T-helper 2 cell (primary cell): ENCODE measurements around the gene PGPEP1.
"Not testable (repeated sequence)": the region's sequence is repeated elsewhere in the genome, so short reads cannot be mapped to it uniquely, and the experiment has no call there.

ENCODE experiments used
- DNase-seq, 5 experiments: peaks; one replicate each; pipeline versions ENCODE4 v3.0.0 to v3.0.0-alpha.2; 2012 to 2022

Gene PGPEP1

GRCh38 chr19:18392417-18392816, 52.0 kb downstream of the PGPEP1 start:
- no peak for DNase-seq

GRCh38 chr19:18392926-18393325, 52.5 kb downstream of the PGPEP1 start:
- no peak for DNase-seq

- DNase-seq, result no peak
Observed at GRCh38 chr19:18393836-18394235, 53.4 kb downstream of the PGPEP1 start.

GRCh38 chr19:18396471-18397241, 56.3 kb downstream of the PGPEP1 start:
- no peak for DNase-seq

GRCh38 chr19:18397242-18398202, 57.1 kb downstream of the PGPEP1 start, which contains the start of gene LRRC25:
Gene LRRC25, minus strand, starts transcription at chr19:18397622. Its CDS starts 659 bp downstream, at chr19:18396963.
- no peak for DNase-seq

GRCh38 chr19:18399008-18399407, 58.6 kb downstream of the PGPEP1 start:
- no peak for DNase-seq

GRCh38 chr19:18401580-18402112, 61.2 kb downstream of the PGPEP1 start:
- DNase-seq, result no peak

- not testable (repeated sequence) for DNase-seq
Observed at GRCh38 chr19:18402455-18403248, 62.3 kb downstream of the PGPEP1 start.

- not testable (repeated sequence) for DNase-seq
Observed at GRCh38 chr19:18405754-18406153, 65.4 kb downstream of the PGPEP1 start.

- DNase-seq, result no peak
Observed at GRCh38 chr19:18406749-18407148, 66.4 kb downstream of the PGPEP1 start.

- DNase-seq, result no peak
Observed at GRCh38 chr19:18408053-18408476, 67.7 kb downstream of the PGPEP1 start.

GRCh38 chr19:18412610-18413239, 72.3 kb downstream of the PGPEP1 start:
- no peak for DNase-seq

GRCh38 chr19:18414504-18415177, 74.2 kb downstream of the PGPEP1 start:
- no peak for DNase-seq

- DNase-seq, result no peak
Observed at GRCh38 chr19:18415178-18415867, 74.9 kb downstream of the PGPEP1 start.

GRCh38 chr19:18416778-18417249, 76.4 kb downstream of the PGPEP1 start:
- peak in 4 of 5 experiments; percentile 21 to 70 (median 48) for DNase-seq

- no peak for DNase-seq
Observed at GRCh38 chr19:18417250-18418028, 77.0 kb downstream of the PGPEP1 start.

- DNase-seq, result no peak
Observed at GRCh38 chr19:18418029-18418482, 77.7 kb downstream of the PGPEP1 start.

- peak in 1 of 5 experiments; percentile 70 for DNase-seq
Observed at GRCh38 chr19:18418483-18419194, 78.2 kb downstream of the PGPEP1 start.
